Panc1 (cell line): Measurements from ENCODE around the gene PLCL1. TPM values are rescaled to one million over a fixed set of nuclear protein-coding genes. Genes with fewer than 3 reads are reported as not detected.

Experiments
- ATAC-seq: fragments of 200-7000 bp; cut with Tn5 transposase; 2 replicates; pipeline ENCODE4 v1.9.1; 2020; ENCODE audit warnings: mild to moderate bottlenecking, moderate library complexity
- BruUV-seq: library from RNA; stranded (reverse); fragments of 400-500 nt; replicated peaks from 2 replicates; lab custom pipeline; 2021; lab: Mats Ljungman, UMichigan
- CTCF ChIA-PET: fragments of 300-600 bp; sonication (Branson Sonifier 250); formaldehyde crosslinking; loops from one replicate; lab custom pipeline; 2022; ENCODE audit warnings: antibody characterized with exemption; lab: Charles Lee
- POLR2A ChIA-PET: fragments of 300-600 bp; sonication (Branson Sonifier 250); formaldehyde crosslinking; loops from one replicate; lab custom pipeline; 2022; ENCODE audit warnings: antibody characterized with exemption; lab: Charles Lee
- DNase-seq: peaks from one replicate; pipeline ENCODE4 v3.0.0-alpha.2; 2010; ENCODE audit warnings: low read depth, low spot score
- H3K27ac ChIP-seq: 2 replicates; pipeline ENCODE4 v1.5.1; 2011; ENCODE audit warnings: mild to moderate bottlenecking, low read length, inconsistent platforms
- H3K27me3 ChIP-seq: fragments of 200-500 bp; sonication (Bioruptor generic); 2 replicates; pipeline ENCODE4 v1.6.0; 2014; ENCODE audit warnings: low read length, inconsistent platforms; ENCODE audit not compliant: control insufficient read depth, insufficient read depth
- H3K36me3 ChIP-seq: fragments of 200-500 bp; sonication (Bioruptor generic); 2 replicates; pipeline ENCODE4 v1.5.1; 2014; ENCODE audit warnings: inconsistent platforms, mild to moderate bottlenecking, low read length, moderate library complexity; ENCODE audit not compliant: control insufficient read depth, insufficient read depth
- H3K4me1 ChIP-seq: 2 replicates; pipeline ENCODE4 v1.5.1; 2011; ENCODE audit warnings: inconsistent platforms, mild to moderate bottlenecking, low read length, moderate library complexity; ENCODE audit not compliant: control insufficient read depth, insufficient read depth
- H3K4me3 ChIP-seq, 2 experiments: 2 replicates each; pipeline ENCODE4 v1.5.1; 2011 to 2012; ENCODE audit warnings: low read depth in 2 of 2, low read length in 2 of 2, mild to moderate bottlenecking in 2 of 2, inconsistent platforms in 1 of 2, moderate library complexity in 1 of 2
- H3K9me3 ChIP-seq: fragments of 200-500 bp; sonication (Bioruptor generic); 2 replicates; pipeline ENCODE4 v1.5.1; 2014; ENCODE audit warnings: low read depth, mild to moderate bottlenecking, inconsistent platforms, low read length, moderate library complexity; ENCODE audit not compliant: control insufficient read depth, insufficient read depth
- POLR2AphosphoS5 ChIP-seq: IDR thresholded peaks from 2 replicates; pipeline ENCODE4 v1.6.1; 2012; ENCODE audit warnings: mild to moderate bottlenecking, low read depth, low read length, moderate library complexity
- SIN3A ChIP-seq: IDR thresholded peaks from 2 replicates; pipeline ENCODE4 v1.6.1; 2012; ENCODE audit warnings: low read depth, mild to moderate bottlenecking, low read length, moderate library complexity, borderline replicate concordance; ENCODE audit not compliant: insufficient read depth
- TCF7L2 ChIP-seq: IDR thresholded peaks from 2 replicates; pipeline ENCODE4 v1.6.1; 2011; ENCODE audit warnings: mild to moderate bottlenecking, low read depth, low read length, inconsistent platforms
- in situ Hi-C: cut with HindIII; loops from 2 replicates; pipeline ENCODE4 v1.10.0; 2016; ENCODE audit warnings: low sequenced_read_pairs, low pct_unique_long_range_greater_than_20kb
- intact Hi-C: fragments of 100-400 bp; cut with micrococcal nuclease; formaldehyde crosslinking; loops from one replicate; pipeline ENCODE4 v1.10.0; 2022; ENCODE audit not compliant: unreplicated experiment
- total RNA-seq: library from RNA; stranded (reverse); gene quantifications from one replicate; pipeline ENCODE4 v1.2.1, GENCODE V29; 2021; ENCODE audit not compliant: unreplicated experiment
- TF ChIP-seq, protein P1 (sequence below), 2 experiments: IDR thresholded peaks; 2 replicates each; pipeline ENCODE4 v1.6.1; 2011 to 2012; ENCODE audit warnings: low read depth in 2 of 2, control low read depth in 1 of 2, low read length in 1 of 2, mild to moderate bottlenecking in 1 of 2, moderate library complexity in 1 of 2; ENCODE audit not compliant: insufficient read depth in 1 of 2
- TF ChIP-seq, protein P2 (sequence below): fragments of 450-650 bp; IDR thresholded peaks from 2 replicates; pipeline ENCODE4 v1.5.1; 2017; ENCODE audit warnings: mild to moderate bottlenecking

PLCL1 gene
- total RNA-seq, 1 experiment from 2014 or later: not detected

DNA sequence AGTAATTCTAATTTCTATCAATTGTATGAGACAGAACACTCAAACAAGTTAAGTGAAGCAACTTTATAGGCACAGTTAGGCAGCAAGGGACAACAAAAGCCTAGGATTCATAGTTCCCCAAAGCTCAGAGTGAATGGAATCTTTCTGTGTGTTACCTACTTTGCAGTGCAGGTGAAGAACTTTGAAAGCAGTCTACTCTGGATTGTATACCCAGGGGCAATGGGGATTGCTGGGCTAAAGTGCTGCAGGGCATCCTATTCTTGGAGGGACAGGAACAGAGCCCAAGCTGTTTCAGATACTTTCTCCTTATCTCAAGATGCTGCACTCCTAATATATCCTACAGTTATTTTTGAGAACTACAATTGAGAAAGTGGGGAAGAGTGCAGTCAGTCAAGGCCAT lies 207.6 kb downstream of the PLCL1 start:
- BruUV-seq: no TSS peak
- intact Hi-C loops: no loop called here
- no peak for DNase-seq
- CTCF ChIA-PET: no interaction called here
- H3K36me3 ChIP-seq: no peaks in the 10 kb centered on the region
- no peaks in the 10 kb centered on the region; the same call in 1 of the 2 replicates for H3K27me3 ChIP-seq
- H3K4me3 ChIP-seq: no peak overlapping the region
- no peaks in the 10 kb centered on the region for H3K9me3 ChIP-seq
- TF ChIP-seq SIN3A (no peak), TCF7L2 (no peak), POLR2AphosphoS5 (no peak)
- TF ChIP-seq, protein P1, sequence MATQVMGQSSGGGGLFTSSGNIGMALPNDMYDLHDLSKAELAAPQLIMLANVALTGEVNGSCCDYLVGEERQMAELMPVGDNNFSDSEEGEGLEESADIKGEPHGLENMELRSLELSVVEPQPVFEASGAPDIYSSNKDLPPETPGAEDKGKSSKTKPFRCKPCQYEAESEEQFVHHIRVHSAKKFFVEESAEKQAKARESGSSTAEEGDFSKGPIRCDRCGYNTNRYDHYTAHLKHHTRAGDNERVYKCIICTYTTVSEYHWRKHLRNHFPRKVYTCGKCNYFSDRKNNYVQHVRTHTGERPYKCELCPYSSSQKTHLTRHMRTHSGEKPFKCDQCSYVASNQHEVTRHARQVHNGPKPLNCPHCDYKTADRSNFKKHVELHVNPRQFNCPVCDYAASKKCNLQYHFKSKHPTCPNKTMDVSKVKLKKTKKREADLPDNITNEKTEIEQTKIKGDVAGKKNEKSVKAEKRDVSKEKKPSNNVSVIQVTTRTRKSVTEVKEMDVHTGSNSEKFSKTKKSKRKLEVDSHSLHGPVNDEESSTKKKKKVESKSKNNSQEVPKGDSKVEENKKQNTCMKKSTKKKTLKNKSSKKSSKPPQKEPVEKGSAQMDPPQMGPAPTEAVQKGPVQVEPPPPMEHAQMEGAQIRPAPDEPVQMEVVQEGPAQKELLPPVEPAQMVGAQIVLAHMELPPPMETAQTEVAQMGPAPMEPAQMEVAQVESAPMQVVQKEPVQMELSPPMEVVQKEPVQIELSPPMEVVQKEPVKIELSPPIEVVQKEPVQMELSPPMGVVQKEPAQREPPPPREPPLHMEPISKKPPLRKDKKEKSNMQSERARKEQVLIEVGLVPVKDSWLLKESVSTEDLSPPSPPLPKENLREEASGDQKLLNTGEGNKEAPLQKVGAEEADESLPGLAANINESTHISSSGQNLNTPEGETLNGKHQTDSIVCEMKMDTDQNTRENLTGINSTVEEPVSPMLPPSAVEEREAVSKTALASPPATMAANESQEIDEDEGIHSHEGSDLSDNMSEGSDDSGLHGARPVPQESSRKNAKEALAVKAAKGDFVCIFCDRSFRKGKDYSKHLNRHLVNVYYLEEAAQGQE (IDR thresholded peaks at IDR 0.05; ENCODE audit: insufficient read depth in 1 of 2, low read depth in 2 of 2, low read length in 1 of 2): no peak
- TF ChIP-seq, protein P2, sequence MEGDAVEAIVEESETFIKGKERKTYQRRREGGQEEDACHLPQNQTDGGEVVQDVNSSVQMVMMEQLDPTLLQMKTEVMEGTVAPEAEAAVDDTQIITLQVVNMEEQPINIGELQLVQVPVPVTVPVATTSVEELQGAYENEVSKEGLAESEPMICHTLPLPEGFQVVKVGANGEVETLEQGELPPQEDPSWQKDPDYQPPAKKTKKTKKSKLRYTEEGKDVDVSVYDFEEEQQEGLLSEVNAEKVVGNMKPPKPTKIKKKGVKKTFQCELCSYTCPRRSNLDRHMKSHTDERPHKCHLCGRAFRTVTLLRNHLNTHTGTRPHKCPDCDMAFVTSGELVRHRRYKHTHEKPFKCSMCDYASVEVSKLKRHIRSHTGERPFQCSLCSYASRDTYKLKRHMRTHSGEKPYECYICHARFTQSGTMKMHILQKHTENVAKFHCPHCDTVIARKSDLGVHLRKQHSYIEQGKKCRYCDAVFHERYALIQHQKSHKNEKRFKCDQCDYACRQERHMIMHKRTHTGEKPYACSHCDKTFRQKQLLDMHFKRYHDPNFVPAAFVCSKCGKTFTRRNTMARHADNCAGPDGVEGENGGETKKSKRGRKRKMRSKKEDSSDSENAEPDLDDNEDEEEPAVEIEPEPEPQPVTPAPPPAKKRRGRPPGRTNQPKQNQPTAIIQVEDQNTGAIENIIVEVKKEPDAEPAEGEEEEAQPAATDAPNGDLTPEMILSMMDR: no peak
- H3K27ac ChIP-seq: no peak overlapping the region
- no peaks in the 10 kb centered on the region for H3K4me1 ChIP-seq
- no peak for ATAC-seq
- in situ Hi-C loops: no loop called here
- POLR2A ChIA-PET: no interaction called here

DNA sequence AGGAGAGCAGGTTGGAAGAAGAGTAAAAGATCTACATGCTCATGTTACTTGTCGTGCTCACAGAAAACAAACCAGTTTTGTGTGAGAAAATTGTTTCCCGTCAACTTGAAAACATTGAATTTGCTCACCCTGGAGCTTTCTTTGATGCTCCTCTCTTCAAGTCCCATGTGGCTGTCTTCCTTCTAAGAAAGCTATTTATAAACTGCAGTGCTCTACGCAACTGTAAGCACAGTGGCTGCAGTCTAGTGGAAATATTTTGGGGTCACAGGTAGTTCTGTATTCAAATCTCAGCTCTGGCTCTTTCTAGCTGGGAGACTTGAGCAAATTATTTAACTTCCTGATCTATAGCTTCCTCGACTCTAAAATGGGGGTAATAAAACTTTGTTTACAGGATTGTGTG lies 211.8 kb downstream of the PLCL1 start:
- CTCF ChIA-PET: no interaction called here
- TF ChIP-seq, protein P2: no peak
- TF ChIP-seq POLR2AphosphoS5 (no peak), SIN3A (no peak), TCF7L2 (no peak)
- TF ChIP-seq, protein P1 (IDR thresholded peaks at IDR 0.05; ENCODE audit: insufficient read depth in 1 of 2, low read depth in 2 of 2, low read length in 1 of 2): no peak
- no peaks in the 10 kb centered on the region for H3K9me3 ChIP-seq
- BruUV-seq: no TSS peak
- no peaks in the 10 kb centered on the region; the same call in 1 of the 2 replicates for H3K27me3 ChIP-seq
- ATAC-seq (no peak), DNase-seq (no peak)
- H3K27ac ChIP-seq: no peak overlapping the region
- in situ Hi-C loops (no loop called here), intact Hi-C loops (no loop called here)
- POLR2A ChIA-PET: no interaction called here
- H3K4me1 ChIP-seq: no peaks in the 10 kb centered on the region
- H3K36me3 ChIP-seq: no peaks in the 10 kb centered on the region
- H3K4me3 ChIP-seq: no peak overlapping the region
